Dermis microvascular lymphatic vessel endothelial cell (primary cell): ENCODE results near the gene ARHGDIA. TPM values are rescaled to one million over a fixed set of nuclear protein-coding genes. Genes with fewer than 3 reads are reported as not detected.
A peak's percentile ranks its signal among the peaks of the same experiment; 100 is the strongest.
"Not testable (repeated sequence)": the region's sequence is repeated elsewhere in the genome, so short reads cannot be mapped to it uniquely, and the experiment has no call there.

ENCODE experiments used
- DNase-seq, 2 donors: peaks; one replicate each; pipeline versions ENCODE4 v3.0.0 to v3.0.0-alpha.2; 2010; ENCODE audit warnings: low read depth in 2 of 2
- total RNA-seq: library from RNA; depleted of rRNA; stranded (reverse); fragments of >200 nt; gene quantifications from 2 replicates; pipeline ENCODE4 v1.2.1, GENCODE V29; 2014

ARHGDIA gene
- total RNA-seq, 1 donor from 2014 or later = 97.7 TPM

DNA sequence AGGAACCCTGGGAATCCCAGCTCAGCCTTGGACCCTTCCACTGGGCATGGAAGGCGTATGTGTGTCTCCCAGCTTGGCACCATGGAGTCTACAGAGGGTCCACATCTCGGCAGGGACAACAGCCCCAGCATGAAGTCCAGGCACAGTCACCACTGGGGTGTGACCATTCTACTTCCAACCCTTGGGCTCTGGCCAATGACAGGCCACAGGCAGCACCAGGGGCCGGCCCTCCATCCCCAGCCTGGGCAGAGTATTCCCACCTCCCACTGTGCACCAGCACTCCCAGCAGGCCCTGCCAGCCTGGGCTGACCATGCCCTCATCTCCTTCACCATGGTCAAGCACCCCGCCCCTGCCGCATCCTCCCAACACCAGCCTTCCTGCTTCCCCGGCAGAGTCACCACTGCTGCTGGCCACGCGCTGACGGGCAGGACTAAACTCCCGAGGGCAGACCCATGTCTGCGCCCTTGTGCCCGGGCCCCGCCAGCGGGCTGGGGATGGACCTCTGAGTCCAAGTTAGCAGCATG is 26.7 kb downstream of the ARHGDIA start:
- no peak for DNase-seq

DNA sequence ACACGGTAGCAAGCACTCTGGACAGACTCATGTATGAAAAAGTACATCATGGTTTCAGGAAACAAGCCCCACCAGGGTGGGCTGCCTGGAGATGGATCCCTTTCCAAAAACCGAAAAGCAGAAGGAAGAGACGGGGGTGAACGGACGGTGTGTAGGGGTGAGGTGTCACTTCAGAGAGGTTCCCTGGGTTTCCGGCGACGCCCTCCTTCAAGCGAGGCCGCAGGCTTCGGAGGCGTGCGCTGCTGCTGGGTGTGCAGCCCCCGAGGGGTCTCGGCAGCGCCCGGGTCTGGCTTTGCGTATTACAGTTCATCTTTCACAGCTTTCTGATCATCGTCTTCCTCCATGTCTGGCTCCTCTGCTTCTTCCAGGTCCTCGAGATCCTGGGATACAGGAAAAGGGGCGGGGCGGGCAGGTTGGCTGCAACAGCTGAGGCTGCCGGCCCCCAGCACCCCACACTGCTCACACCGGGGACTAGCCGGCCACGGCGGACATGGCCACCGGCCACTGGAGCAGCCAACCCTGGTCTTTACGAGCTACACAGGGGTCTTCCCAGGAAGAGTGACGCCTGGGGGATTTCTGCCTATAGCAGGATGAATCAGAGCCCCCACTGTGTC is 27.3 kb downstream of the ARHGDIA start:
- no peak for DNase-seq

DNA sequence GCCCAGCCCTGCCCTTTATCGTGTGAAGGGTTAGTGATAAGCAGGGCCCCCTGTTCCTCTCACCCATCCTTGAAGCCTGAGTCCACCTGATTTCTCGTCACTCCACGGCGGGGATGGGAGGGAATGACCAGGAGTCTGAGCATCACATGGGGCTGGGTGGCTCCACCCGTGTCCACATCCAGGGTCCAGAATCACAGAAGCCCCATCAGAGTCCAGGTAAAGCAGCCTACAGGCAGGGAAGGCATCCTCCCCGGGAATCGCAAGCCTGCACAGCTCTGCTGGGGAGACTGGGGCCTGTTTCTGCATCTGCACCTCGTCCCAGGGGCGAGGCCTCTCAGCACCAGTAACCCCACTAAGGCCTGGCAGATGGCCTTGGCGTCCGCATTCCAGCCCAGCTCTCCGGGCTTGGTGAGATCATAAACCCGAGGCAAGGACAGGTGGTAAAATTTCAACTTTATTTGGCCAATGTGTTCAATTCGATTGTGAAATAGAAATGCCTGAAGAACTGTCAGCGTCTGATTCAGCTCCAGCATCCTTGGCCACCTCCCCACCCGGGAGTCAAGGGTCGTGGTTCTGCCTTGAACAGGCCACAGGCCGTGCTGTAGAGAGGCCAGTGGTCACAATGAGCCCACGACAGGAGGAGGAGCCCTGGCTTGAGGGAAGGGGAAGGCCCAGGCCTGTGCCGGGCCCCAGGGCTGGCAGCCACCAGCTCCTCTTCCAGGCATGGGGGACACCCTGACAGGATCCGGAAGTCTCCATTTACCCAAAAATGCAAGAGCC is 28.2 kb downstream of the ARHGDIA start:
- no peak for DNase-seq

DNA sequence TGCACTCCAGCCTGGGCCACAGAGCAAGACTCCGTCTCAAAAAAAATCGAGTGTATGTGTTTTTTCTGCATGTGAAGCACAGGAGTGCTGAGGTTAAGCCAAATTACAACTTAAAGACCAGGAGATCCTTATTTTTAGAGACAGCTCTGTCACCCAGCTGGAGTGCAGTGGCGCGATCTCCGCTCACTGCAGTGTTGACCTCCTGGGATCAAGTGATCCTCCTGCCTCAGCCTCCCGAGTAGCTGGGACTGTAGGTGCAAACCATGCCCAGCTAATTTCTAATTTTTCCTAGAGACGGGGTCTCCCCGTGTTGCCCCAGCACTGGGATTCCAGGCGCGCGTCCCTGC is 28.8 kb downstream of the ARHGDIA start:
- no peak for DNase-seq

DNA sequence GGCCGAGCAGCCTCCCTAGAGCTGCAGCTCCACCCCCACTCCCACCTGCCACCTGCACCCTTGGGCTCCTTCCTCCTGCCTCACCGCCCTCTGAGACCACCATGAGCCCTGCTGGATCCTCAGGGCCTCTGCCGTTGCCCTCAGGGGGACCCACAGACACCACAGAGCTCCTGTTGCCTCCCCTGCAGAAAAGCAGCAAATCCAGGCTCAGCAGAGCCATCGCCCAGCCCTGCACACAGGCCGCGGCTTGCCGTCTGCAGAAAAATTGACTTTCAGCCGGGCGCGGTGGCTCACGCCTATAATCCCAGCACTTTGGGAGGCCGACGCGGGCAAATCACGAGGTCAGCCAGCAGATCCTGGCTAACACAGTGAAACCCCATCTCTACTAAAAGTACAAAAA is 29.3 kb downstream of the ARHGDIA start:
- no peak for DNase-seq

DNA sequence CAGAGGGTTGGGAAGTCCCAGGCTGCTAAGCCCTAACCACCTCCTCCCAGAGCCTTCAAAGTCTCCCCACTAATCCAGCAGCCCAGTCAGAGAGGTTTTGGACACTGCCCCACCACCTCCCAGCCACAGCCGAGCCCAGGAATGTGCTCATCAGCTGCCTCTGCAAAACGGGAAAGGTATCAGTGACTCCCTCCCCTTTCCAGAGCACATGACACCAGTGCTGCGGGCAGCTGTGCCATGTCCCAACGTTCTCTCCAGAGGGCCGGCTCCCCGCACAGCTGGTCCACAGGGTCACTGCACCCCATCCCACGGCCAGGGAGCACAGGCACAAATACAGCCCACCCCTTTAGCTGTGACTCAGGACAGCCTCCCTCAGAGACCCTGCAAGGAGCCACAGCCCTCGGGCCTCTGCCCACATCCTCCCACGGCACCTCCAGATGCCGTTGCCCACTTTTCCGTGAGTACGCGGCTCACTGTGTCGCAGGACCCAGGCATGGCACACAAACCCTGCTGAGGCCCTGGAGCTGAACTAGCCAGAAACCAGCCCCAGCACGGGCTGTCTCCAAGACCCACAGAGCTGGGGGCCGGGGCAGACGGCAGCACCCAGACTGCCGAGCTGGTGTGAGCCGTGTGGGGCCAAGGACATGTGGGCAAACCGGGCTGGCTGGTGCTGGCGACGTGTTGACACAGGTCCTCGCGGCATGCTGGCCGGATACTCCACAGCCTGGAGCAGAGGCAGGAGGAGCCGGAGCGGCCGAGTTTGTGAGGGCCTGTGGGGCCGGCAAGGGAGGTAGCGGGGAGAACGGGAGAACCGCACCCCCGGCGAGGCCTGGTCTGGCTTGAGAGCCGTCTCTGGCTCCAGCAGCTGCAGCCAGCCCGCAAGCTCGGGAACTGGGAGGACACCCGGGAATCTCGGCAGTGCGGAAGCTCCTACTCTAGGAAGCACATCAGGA is 30.0 kb downstream of the ARHGDIA start:
- no peak for DNase-seq

DNA sequence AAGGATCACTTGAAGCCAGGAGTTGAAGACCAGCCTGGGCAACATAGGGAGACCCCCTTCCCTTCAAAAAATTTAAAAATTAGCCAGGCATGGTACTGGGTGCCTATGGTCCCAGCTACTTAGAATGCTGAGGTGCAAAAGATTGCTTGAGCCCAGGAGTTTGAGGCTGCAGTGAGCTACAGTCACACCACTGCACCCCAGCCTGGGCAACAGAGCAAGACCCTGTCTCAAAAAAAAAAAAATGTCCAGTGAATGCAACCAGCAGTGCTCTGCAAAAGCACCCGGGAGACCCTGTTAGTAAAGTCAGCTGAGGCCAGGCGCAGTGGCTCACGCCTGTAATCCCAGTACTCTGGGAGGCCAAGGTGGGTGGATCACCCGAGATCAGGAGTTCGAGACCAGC is 31.1 kb downstream of the ARHGDIA start:
- DNase-seq = not testable (repeated sequence)

DNA sequence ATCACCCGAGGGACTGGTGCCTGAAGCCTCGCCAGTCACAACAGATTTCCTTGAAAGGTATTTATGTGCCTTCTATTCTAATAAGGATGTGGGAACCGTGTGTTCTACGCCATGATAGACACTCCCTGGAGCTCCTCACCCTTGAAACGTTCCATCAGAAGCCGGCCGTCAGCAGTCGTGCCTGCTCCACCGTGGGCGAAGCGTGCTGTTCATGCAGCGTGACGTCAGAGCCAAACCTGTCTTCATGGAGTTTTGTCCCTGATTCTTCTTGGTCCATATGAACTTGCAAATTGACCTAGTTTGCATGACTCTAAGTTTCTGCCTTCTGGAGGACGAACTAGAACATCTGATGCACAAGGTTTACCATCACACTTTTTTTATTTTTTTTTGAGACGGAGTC is 31.8 kb downstream of the ARHGDIA start:
- no peak for DNase-seq

DNA sequence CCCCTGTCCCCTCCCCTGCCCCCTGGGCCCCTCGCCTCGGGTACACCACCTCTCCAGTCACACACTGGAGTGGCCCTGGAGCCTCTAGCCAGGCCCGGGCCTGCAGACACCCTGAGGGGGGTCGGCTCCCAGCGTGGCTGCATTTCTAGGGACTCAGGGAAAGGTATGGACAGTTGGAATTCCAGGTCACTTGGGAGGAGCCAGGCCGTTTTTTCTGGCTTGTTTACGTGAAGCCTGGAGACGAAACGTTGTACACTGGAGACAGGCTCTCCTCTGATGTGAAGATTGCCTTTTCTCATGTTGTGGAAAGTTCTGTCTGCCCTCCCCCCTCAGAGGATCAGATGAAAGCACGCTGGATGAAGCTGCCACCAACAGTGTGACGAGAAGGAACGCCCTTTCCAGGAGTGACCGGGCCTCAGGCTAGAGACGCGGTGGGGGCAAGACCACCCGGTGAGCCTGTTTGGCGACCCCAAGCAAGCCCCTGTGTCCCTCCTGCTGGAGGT is 32.3 kb downstream of the ARHGDIA start:
- no peak for DNase-seq

DNA sequence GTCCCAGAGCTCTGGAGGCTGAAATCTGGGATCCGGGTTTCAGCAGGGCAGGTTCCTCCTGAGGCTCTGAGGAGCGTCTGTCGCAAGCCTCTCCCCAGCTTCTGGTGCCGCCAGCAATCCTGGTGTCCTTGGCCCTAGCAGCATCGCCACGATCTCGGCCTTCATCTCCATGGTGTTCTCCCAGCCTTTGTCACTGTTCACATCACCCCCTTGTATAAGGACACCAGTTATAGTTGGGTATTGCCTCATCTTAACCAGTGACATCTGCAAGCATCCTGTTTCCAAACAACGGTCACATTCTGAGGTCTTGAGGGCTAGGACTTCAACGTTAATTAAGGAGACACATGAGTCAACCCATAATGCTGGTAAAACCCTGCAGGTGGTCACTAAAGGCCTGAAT is 33.5 kb downstream of the ARHGDIA start:
- no peak for DNase-seq

DNA sequence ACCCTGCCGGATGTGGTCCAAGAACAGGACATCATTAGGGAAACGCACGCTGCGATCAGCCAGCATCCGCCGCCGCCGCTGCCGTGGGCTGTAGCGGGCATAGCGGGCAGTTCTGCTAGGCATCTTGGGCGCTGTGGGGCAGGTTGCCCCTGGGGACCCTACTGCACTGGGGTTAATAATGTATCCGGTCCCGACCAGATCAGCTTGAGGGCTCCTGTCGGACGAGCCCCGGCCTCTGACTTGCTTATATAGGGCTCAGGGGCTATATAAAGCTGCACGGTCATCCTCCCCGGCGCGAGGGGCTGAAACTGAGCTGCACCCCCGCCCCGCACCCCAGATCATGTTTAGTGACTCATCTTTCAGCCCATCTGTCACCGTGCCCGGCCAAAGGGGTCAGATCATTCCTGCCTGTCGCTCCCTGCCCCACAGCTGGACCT is 36.3 kb downstream of the ARHGDIA start, which contains the start of gene PPP1R27:
Gene PPP1R27 (minus strand): TSS at position 220 of the 437 bp plus-strand sequence. CDS start 97 bp downstream, at position 123.
- no peak for DNase-seq

DNA sequence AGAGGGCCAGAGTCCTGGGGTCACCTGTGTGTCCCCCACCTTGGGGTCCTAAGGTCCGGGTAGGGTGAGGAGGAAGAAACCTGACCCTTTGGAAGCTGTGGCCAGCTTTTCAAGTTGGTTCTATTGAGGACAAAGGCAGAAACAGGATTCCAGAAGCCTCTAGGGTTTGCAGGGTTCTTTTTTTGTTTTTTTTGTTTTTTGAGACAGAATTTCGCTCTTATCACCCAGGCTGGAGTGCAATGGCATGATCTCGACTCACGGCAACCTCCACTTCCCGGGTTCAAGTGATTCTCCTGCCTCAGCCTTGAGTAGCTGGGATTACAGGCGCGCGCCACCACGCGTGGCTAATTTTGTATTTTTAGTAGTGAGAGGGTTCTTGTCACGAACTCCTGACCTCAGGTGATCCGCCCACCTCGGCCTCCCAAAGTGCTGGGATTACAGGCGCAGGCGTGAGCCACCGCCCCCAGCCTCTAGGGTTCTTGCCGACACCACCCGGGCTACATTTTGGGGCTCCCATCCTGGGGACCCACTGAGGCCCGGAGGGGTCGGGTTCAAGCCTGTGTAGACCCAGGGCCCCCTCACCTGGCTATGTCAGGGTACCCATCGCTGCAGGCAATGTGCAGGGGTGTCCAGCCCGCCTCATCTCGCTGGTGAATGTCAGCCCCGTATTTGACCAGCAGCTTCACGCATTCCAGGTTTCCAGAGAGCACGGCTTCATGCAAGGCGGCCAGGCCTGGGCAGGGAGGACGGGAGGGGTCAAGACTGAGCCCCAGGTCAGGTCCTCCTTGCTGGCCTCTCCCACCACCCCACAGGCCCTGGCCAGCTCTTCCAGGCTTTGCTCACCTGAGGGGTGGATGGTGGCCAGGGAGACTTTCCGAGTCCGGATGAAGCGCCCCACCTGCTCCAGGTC is 37.0 kb downstream of the ARHGDIA start:
- no peak for DNase-seq

DNA sequence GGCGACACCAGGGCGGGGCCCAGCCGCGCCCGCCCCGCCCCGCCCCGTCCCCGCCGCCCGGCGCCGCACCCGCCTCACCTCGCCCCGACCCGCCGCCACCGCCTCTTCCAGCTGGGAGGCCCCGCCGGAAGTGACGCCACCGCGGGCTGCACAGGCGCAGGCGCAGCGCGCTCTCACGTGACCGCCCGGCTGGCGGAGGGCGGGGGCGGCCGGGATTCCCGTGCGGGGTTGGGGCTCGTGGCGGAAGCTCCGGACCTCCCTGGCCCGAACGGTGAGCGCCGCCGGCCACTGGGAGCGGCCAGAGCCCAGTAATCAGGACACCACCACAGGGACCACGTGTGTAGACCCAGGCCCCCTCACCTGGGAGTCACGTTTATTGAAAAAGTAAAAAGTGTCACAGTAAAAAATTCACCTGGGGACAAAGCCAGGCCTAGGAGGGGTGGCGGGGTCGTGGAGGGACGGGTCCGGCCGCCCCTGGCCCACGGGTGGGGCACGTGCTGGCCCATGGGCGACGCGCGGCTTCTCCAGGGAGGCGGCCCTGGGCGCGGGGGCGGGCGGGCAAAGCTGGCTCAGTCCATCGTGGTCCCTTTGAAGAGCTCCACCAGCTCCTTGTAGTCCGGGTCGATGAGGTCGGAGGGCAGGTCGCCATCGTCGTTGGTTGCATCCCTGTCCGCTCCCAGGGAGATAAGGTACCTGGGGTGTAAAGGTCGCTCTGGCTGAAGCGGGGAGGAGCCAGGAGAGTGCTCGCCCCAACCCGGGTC is 37.8 kb downstream of the ARHGDIA start, which contains the start of gene MCRIP1:
Gene MCRIP1 (minus strand): TSS at position 132 of the 761 bp plus-strand sequence. CDS start 8,785 bp downstream, outside the sequence.
- DNase-seq = peak; percentile 81 to 95

DNA sequence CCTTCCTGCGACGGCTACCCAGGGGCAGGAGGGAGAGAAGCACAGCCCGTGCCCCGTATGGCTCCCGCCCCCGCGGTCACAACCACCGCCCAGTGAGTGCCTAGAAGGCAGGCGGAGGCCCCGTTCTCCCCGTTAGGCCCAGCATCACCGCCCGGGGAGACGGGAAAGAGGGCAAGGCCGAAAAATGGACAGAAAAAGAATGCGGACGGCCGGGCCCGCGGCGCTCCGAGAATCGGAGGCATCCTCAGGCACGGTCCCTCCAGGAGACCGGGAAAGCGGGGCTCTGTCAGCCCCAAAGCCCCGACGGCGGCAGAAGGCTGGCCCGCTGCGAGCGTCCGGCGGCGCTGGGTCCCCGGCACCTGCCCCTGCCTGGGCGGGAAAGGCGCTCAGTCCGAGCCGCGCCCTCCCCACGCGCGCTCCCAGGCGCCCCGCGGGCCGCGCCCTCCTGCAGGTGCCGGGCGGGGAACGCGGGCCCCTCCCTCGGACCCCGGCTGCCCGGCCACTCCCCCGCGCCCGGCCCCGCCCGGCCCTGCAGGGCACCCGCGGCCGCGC is 38.5 kb downstream of the ARHGDIA start:
- DNase-seq = peak in 1 of 2 donors; percentile 22

DNA sequence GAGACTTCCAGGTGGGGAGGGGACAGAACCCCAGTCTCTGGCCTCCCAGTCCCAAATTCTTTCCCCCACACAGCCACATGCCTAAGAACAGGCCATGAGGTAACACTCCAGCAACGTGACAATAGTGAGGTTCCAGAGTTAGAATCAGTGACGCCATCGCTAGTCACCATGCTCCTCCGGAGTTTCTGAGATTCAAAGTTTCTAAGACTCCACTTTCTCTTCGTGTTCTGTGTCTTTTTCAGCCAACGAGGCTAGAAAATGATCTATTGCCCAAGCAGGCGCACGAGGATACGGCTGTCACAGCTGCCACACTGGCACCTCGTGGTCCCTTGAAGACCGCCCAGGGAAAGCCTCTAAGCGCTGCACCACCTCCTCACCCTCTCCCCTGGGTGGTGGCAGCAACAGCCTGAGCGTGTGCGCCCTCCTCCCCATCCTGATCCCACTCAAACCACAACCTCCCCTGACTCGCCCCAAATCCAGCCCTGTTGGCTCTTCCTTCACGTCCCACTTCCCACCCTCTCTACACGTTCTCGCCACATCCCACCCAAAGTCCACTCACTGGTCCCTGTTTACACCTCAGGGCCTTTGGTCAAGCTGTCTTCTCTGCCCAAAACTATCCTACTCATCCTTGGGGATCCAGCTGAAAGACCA is 39.1 kb downstream of the ARHGDIA start:
- DNase-seq = peak in 1 of 2 donors; percentile 14

DNA sequence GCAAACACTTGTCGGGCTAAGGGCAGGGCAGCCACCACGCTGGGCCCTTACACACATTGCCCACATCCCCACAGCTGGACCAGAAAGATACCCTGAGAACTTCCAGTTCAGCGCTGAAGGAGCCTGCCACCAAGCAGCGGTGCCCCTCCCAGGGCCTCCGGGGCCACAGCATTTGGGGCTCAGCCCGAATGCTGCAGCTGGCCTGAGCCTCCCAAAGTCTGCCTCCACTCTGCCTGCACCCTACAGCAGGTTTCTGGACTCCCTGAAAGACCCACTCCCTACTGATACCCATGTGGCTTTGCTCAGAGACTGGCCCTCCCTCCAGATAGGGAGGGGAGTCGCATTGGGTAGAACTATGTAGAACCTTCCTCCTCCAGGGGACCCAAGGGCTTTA is 39.6 kb downstream of the ARHGDIA start:
- no peak for DNase-seq

DNA sequence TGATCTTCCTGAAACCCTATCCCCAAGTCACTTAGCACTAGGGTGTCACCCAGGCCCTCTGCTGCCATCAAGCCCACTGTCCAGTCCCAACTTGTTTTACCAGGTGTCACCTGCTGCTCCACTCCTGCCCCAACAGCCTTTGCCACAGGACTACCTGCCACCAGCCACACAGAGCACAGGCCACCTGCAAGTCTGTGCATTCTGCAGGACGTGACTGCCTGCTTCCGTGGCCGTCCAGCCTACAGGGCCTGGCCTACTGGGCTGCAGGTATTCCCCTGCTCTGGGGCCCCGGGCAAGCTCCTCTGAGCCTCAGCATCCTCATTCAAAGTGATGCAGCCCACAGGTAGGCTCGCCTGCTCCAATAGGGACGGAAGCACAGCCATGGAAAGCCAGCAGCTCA is 41.3 kb downstream of the ARHGDIA start:
- DNase-seq = no peak

DNA sequence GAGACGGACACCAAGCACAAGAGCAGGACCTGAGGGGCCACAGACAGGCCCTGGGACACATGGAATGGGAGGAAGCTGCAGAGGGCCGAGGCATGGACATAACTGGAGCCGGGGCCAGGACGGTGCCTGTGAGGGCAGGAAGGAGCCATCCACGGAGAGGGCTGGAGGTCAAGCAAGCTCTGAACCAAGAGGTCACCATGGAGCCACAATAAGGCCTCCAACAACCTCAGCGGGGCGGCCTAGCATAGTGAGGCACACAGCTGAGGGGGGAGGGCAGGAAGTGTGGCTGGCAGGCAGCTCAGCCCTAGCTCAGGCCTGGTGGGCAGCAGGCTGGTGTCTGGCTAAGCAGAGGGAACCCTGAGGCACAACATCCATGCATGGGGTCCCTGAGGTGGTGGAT is 42.5 kb downstream of the ARHGDIA start:
- DNase-seq = no peak
